ENCODE data around the gene RNU6-9.
A peak's percentile ranks its signal among the peaks of the same experiment; 100 is the strongest.

Gene RNU6-9

GRCh38 chr19:899336-900042 lies 6.2 kb downstream of the RNU6-9 start:
- DNase-seq (ENCODE audit: low spot score), result no peak

GRCh38 chr19:900043-900301 lies 6.7 kb downstream of the RNU6-9 start:
- no peak for DNase-seq (ENCODE audit: low spot score)

GRCh38 chr19:900302-901111 lies 7.2 kb downstream of the RNU6-9 start:
- DNase-seq (ENCODE audit: low spot score), result peak; percentile 56

- no peak for DNase-seq (ENCODE audit: low spot score)
These were observed 8.2 kb downstream of the RNU6-9 start for GRCh38 chr19:901216-902092.

- no peak for DNase-seq (ENCODE audit: low spot score)
These were observed 8.7 kb downstream of the RNU6-9 start for GRCh38 chr19:902093-902370.

- DNase-seq (ENCODE audit: low spot score), result no peak
These were observed 9.4 kb downstream of the RNU6-9 start for GRCh38 chr19:902446-903226.

GRCh38 chr19:903266-903797 lies 10.0 kb downstream of the RNU6-9 start:
- DNase-seq (ENCODE audit: low spot score), result peak; percentile 40

- no peak for DNase-seq (ENCODE audit: low spot score)
These were observed 11.3 kb downstream of the RNU6-9 start for GRCh38 chr19:904545-904944.

- DNase-seq (ENCODE audit: low spot score), result no peak
These were observed 13.2 kb downstream of the RNU6-9 start for GRCh38 chr19:906480-906879.

GRCh38 chr19:907183-907853 lies 14.0 kb downstream of the RNU6-9 start:
- DNase-seq (ENCODE audit: low spot score), result no peak

GRCh38 chr19:911197-912033 lies 18.1 kb downstream of the RNU6-9 start:
- DNase-seq (ENCODE audit: low spot score), result no peak

GRCh38 chr19:912181-913079 lies 19.1 kb downstream of the RNU6-9 start:
- DNase-seq (ENCODE audit: low spot score), result no peak

GRCh38 chr19:913080-913748 lies 19.9 kb downstream of the RNU6-9 start, which contains the start of gene R3HDM4:
Gene R3HDM4 (minus strand): TSS chr19:913219. CDS start chr19:913157, 62 bp downstream.
- DNase-seq (ENCODE audit: low spot score), result peak; percentile 42

GRCh38 chr19:916645-917322 lies 23.5 kb downstream of the RNU6-9 start:
- no peak for DNase-seq (ENCODE audit: low spot score)

- DNase-seq (ENCODE audit: low spot score), result peak; percentile 55
These were observed 24.3 kb downstream of the RNU6-9 start, which contains the start of gene KISS1R for GRCh38 chr19:917323-918151. Gene KISS1R (plus strand): TSS chr19:917333. CDS start chr19:917503, 170 bp downstream.

GRCh38 chr19:918152-918437 lies 24.8 kb downstream of the RNU6-9 start:
- no peak for DNase-seq (ENCODE audit: low spot score)

GRCh38 chr19:918481-919198 lies 25.4 kb downstream of the RNU6-9 start:
- peak; percentile 43 for DNase-seq (ENCODE audit: low spot score)
